ENCODE data around the gene TFDP1. TPM values are rescaled to one million over a fixed set of nuclear protein-coding genes. Genes with fewer than 3 reads are reported as not detected.
"Not testable (repeated sequence)": the region's sequence is repeated elsewhere in the genome, so short reads cannot be mapped to it uniquely, and the experiment has no call there.

TFDP1 gene
- total RNA-seq, 1 donor from 2014 or later, result 40.0 TPM

GRCh38 chr13:113622791-113623490 is 38.4 kb downstream of the TFDP1 start:
- Histone ChIP-seq H3K4me3 (no peak overlapping the region), H3K4me1 (no peaks in the 10 kb centered on the region), H3K27ac (no peak overlapping the region), H3K9me3 (no peaks in the 10 kb centered on the region), H3K36me3 (no peaks in the 10 kb centered on the region), H3K27me3 (no peaks in the 10 kb centered on the region)
- intact Hi-C loops (cut with DNase I), result no loop called here
- no peak for DNase-seq (ENCODE audit: extremely low spot score in 2 of 2)
- TF ChIP-seq POLR2A (IDR thresholded peaks at IDR 0.05) (no peak), POLR2AphosphoS5 (IDR thresholded peaks at IDR 0.05; ENCODE audit: insufficient read depth in 1 of 2, low read depth in 1 of 2) (no peak)
- TF ChIP-seq, protein P1, sequence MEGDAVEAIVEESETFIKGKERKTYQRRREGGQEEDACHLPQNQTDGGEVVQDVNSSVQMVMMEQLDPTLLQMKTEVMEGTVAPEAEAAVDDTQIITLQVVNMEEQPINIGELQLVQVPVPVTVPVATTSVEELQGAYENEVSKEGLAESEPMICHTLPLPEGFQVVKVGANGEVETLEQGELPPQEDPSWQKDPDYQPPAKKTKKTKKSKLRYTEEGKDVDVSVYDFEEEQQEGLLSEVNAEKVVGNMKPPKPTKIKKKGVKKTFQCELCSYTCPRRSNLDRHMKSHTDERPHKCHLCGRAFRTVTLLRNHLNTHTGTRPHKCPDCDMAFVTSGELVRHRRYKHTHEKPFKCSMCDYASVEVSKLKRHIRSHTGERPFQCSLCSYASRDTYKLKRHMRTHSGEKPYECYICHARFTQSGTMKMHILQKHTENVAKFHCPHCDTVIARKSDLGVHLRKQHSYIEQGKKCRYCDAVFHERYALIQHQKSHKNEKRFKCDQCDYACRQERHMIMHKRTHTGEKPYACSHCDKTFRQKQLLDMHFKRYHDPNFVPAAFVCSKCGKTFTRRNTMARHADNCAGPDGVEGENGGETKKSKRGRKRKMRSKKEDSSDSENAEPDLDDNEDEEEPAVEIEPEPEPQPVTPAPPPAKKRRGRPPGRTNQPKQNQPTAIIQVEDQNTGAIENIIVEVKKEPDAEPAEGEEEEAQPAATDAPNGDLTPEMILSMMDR (IDR thresholded peaks at IDR 0.05), result no peak

DNA sequence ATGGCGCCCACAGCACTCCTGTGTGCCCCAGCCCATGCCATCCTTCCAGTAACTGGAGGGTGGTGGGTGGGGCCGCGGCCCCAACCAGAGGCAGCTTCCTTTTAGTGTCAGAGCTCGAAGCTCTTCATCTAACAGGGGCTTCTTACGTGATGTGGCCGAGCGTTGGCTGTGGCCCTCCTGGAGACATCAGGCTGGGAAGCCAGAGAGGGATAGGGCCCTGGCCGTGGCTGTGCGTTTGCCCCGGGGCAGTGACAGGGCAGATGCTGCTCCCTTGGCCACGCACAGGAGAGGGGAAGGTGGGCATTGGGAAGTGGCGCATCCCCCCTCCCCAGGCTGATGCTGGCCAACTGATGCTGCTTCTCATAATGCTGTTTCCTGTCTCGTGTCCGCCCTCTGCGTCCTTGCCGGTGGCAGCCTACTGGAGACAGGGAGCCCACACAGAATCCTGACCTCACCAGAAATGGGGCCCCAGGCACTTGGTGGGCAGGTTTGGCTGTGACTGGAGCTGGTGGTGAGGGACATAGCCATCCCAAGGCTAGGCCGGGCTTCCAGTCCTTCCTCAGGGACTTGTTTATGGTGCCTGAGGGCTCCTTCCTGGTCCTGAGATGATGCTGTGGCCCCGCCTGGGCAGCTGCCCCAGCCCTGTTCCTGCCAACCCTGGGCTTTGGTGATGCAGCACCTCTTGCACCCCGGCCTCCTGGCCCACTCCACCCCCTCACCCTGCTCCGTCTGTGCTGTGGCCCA is 39.1 kb downstream of the TFDP1 start:
- no peak overlapping the region for H3K27ac ChIP-seq
- H3K4me3 ChIP-seq, result no peak overlapping the region
- DNase-seq (ENCODE audit: extremely low spot score in 2 of 2), result no peak
- H3K27me3 ChIP-seq, result no peaks in the 10 kb centered on the region
- intact Hi-C loops (cut with DNase I), result no loop called here
- no peaks in the 10 kb centered on the region for H3K36me3 ChIP-seq
- no peaks in the 10 kb centered on the region for H3K4me1 ChIP-seq
- H3K9me3 ChIP-seq, result no peaks in the 10 kb centered on the region
- TF ChIP-seq POLR2A (IDR thresholded peaks at IDR 0.05), result no peak
- no peak for TF ChIP-seq POLR2AphosphoS5 (IDR thresholded peaks at IDR 0.05; ENCODE audit: insufficient read depth in 1 of 2, low read depth in 1 of 2)
- TF ChIP-seq, protein P1 (IDR thresholded peaks at IDR 0.05), result no peak

- Histone ChIP-seq H3K36me3 (no peaks in the 10 kb centered on the region), H3K9me3 (no peaks in the 10 kb centered on the region), H3K27me3 (no peaks in the 10 kb centered on the region), H3K4me1 (no peaks in the 10 kb centered on the region), H3K27ac (no peak overlapping the region), H3K4me3 (no peak overlapping the region)
- TF ChIP-seq, protein P1 (IDR thresholded peaks at IDR 0.05), result no peak
- TF ChIP-seq POLR2A (IDR thresholded peaks at IDR 0.05) (no peak), POLR2AphosphoS5 (IDR thresholded peaks at IDR 0.05; ENCODE audit: insufficient read depth in 1 of 2, low read depth in 1 of 2) (no peak)
- no peak for DNase-seq (ENCODE audit: extremely low spot score in 2 of 2)
- intact Hi-C loops (cut with DNase I), result no loop called here
Measured at GRCh38 chr13:113624235-113624587, 39.7 kb downstream of the TFDP1 start.

DNA sequence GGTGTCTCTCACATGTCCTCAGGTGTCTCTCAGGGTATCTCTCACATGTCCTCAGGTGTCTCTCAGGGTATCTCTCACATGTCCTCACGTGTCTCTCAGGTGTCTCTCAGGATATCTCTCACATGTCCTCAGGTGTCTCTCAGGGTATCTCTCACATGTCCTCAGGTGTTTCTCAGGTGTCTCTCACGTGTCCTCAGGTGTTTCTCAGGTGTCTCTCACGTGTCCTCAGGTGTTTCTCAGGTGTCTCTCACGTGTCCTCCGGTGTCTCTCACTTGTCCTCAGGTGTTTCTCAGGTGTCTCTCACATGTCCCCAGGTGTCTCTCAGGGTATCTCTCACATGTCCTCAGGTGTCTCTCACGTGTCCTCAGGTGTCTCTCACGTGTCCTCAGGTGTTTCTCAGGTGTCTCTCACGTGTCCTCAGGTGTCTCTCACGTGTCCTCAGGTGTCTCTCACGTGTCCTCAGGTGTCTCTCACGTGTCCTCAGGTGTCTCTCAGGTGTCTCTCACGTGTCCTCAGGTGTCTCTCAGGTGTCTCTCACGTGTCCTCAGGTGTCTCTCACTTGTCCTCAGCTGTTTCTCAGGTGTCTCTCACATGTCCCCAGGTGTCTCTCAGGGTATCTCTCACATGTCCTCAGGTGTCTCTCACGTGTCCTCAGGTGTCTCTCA is 40.2 kb downstream of the TFDP1 start:
- H3K4me3 ChIP-seq; H3K27ac ChIP-seq; H3K9me3 ChIP-seq; H3K36me3 ChIP-seq; DNase-seq (ENCODE audit: extremely low spot score in 2 of 2); H3K4me1 ChIP-seq; intact Hi-C loops (cut with DNase I); H3K27me3 ChIP-seq: not testable (repeated sequence)

DNA sequence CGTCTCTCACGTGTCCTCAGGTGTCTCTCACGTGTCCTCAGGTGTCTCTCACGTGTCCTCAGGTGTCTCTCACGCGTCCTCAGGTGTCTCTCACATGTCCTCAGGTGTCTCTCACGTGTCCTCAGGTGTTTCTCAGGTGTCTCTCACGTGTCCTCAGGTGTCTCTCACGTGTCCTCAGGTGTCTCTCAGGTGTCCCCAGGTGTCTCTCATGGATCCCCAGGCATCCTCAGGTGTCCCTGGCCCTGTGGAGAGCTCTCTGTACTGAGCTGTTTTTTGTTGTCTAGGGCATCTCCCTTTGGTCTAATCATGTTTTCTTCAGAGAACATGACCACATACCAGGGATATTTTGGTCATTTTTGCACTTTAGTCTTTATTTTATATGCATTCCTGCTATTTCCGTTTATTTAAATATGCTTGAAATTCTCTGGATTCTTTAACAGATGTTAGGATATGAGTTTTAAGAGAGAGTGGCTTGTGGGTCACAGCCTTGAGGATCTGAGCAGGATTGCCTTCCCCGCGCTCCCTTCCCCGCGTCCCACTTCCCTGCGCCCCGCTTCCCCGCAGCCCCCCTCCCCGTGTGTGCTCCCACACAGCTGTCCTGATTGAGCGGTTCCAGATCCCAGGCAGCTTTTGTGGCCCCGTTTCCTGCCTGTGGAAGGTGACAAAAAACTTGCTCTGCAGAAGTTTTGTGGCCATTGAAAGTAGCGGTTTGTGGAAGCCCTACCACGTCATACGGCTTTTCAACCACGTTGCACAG is 41.6 kb downstream of the TFDP1 start:
- H3K4me1 ChIP-seq, result no peaks in the 10 kb centered on the region
- H3K27ac ChIP-seq, result no peak overlapping the region
- H3K36me3 ChIP-seq, result no peaks in the 10 kb centered on the region
- DNase-seq (ENCODE audit: extremely low spot score in 2 of 2), result no peak
- H3K27me3 ChIP-seq, result no peaks in the 10 kb centered on the region
- TF ChIP-seq POLR2AphosphoS5 (IDR thresholded peaks at IDR 0.05; ENCODE audit: insufficient read depth in 1 of 2, low read depth in 1 of 2), result no peak
- TF ChIP-seq, protein P1 (IDR thresholded peaks at IDR 0.05), result no peak
- no peak for TF ChIP-seq POLR2A (IDR thresholded peaks at IDR 0.05)
- intact Hi-C loops (cut with DNase I), result no loop called here
- H3K4me3 ChIP-seq, result no peak overlapping the region
- H3K9me3 ChIP-seq, result no peaks in the 10 kb centered on the region

Data from vagina (tissue), 2 donors.